Omental fat pad (tissue), 4 donors: Measurements from ENCODE around the gene MSANTD2. TPM values are rescaled to one million over a fixed set of nuclear protein-coding genes. Genes with fewer than 3 reads are reported as not detected.

Experiments used
- ATAC-seq: fragments of 150-250 bp; one replicate; pipeline ENCODE4 v1.9.1; 2016; ENCODE audit warnings: mild to moderate bottlenecking, moderate library complexity; ENCODE audit not compliant: low FRiP score
- DNase-seq: peaks from one replicate; pipeline ENCODE4 v3.0.0-alpha.2; 2019; ENCODE audit warnings: low spot score
- total RNA-seq, 4 donors: library from RNA; depleted of rRNA; stranded (reverse); fragments of >200 nt; gene quantifications; one replicate each; pipeline ENCODE4 v1.1.0, GENCODE V29; 2016
- TF ChIP-seq, protein P1 (sequence below), 3 donors: fragments of 450-650 bp; IDR thresholded peaks; one replicate each; pipeline ENCODE4 v1.5.1; 2016 to 2017; ENCODE audit warnings: antibody characterized with exemption in 3 of 3, mild to moderate bottlenecking in 3 of 3, moderate library complexity in 2 of 3

Gene MSANTD2
- total RNA-seq, 4 donors from 2014 or later = 12.9 to 27.1 (median 16.2) TPM

DNA sequence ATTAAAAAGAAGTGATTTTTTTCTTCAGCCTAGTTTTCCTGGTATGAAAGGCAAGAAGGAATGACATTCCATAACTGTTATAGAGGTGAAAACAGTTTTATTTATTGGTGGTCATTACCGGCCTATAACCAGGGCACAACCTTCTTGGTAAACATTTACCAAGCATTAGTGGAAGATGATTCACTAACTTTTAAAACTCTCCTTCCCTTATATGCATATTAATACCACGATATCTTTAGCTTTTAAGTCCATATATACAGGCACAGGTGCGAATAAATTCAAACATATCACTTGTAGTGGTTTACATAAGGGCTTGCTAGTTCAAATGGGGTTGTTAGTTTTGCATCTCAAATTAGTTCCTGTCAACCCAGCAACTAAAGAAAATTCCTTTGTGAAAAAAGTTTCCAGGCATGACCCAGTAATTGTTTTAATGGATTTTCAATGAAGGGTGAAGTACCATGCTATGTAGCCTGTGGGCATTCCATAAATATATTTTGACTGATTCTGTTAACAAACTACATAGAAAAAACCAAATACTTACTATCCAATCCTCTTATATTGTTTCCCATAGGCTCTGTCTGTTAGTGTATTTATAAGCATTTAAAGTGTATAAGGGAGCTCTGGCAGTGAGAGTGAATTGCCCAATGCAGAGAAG, 34.4 kb upstream of the MSANTD2 start:
- DNase-seq (no peak), ATAC-seq (no peak)
- TF ChIP-seq, protein P1, sequence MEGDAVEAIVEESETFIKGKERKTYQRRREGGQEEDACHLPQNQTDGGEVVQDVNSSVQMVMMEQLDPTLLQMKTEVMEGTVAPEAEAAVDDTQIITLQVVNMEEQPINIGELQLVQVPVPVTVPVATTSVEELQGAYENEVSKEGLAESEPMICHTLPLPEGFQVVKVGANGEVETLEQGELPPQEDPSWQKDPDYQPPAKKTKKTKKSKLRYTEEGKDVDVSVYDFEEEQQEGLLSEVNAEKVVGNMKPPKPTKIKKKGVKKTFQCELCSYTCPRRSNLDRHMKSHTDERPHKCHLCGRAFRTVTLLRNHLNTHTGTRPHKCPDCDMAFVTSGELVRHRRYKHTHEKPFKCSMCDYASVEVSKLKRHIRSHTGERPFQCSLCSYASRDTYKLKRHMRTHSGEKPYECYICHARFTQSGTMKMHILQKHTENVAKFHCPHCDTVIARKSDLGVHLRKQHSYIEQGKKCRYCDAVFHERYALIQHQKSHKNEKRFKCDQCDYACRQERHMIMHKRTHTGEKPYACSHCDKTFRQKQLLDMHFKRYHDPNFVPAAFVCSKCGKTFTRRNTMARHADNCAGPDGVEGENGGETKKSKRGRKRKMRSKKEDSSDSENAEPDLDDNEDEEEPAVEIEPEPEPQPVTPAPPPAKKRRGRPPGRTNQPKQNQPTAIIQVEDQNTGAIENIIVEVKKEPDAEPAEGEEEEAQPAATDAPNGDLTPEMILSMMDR (IDR thresholded peaks at IDR 0.05) = no peak

DNA sequence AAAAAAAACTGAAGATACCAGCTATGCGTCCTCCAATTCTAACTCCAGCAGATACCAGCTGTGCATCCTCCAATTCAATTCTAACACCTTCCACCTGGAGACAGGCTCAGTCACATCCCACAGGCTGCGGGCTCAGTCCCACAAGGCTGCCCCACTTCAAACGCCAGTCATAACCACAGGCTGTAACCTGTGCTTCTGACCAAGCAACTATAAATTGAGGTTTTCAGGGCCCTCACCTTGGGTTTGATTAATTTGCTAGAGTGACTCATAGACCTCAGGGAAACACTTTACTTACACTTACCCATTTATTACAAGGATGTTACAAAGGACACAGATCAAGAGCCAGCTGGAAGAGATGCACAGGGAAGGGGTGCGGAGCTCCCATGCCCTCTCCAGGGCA, 32.4 kb upstream of the MSANTD2 start:
- DNase-seq (no peak), ATAC-seq (no peak)
- TF ChIP-seq, protein P1 (IDR thresholded peaks at IDR 0.05) = no peak

DNA sequence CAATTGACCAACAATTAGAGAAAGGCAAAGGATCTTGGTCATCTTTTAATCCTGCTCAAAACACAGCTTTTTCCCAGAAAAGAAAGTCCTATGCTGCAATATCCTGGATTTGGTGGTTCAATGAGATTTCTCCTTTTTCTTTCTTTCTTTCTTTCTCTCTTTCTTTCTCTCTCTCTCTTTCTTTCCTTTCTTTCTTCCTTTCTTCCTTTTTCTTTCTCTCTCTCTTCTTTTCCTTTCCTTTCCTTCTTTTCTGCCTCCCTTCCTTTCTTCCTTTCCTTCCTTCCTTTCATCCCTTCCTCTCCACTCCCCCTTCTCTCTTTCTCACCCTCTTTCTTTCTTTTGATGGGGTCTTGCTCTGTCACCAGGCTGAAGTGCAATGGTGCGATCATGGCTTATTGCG, 31.7 kb upstream of the MSANTD2 start:
- no peak for DNase-seq
- TF ChIP-seq, protein P1 (IDR thresholded peaks at IDR 0.05) = no peak
- ATAC-seq = no peak

DNA sequence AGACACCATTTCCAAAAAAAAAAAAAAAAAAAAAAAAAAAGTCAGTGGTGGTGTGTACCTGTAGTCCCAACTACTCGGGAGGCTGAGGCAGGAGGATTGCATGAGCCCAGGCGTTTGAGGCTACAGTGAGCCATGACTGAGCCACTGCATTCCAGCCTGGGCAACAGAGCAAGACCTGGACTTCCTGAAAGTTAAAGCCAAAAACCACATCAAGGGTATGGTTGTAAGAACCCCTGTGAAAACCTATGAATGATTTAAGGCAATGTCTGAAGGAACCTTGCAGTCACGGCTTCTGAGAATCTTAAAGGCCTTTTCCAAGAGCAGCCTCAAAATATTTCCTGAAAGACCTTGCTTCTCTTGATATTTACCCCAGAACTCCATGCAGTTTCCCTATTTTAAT, 30.5 kb upstream of the MSANTD2 start:
- DNase-seq = no peak
- no peak for ATAC-seq
- TF ChIP-seq, protein P1 (IDR thresholded peaks at IDR 0.05) = no peak

DNA sequence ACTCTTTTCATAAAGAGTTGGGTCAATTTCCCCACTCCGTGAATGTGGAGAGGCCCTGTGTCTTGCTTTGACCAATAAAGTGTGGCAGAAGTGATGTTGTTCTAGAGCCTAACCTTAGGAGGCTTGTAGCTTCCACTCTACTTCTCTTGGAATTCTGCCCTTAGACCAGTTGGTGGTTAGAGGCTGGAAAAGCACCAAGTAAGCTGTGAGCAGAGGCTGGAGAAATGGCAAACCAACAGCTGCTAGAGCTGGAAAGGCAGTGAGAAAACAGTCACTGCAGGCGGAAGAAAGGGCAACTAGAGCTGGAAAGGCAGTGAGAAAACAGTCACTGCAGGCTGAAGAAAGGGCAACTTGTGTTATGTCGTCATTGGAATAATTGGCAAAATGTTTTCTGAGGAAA, 29.8 kb upstream of the MSANTD2 start:
- no peak for ATAC-seq
- no peak for DNase-seq
- TF ChIP-seq, protein P1 (IDR thresholded peaks at IDR 0.05) = no peak

DNA sequence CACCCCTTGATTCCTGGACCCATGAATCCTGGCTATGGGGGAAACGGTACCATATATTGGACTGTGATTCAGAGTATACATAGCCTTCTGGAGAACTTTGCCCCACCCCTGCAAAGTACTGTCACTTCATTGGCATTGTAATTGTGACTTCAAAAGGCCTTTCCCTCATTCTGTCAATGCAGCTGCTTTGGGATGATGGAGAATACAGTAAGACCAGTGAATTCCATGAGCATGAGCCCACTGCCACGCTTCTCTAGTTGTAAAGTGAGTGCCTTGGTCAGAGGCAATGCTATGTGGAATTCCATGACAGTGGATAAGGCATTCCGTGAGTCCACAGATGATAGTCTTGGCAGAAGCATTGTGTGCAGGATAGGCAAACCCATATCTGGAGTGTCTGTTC, 25.7 kb upstream of the MSANTD2 start:
- ATAC-seq (no peak), DNase-seq (no peak)
- TF ChIP-seq, protein P1 (IDR thresholded peaks at IDR 0.05) = no peak
